NCI-H1092 (cell line): ENCODE results near the gene SLC43A3.
"Not testable (repeated sequence)": the region's sequence is repeated elsewhere in the genome, so short reads cannot be mapped to it uniquely, and the experiment has no call there.

ENCODE experiments used
- DNase-seq: peaks from one replicate; lab custom pipeline; 2025; lab: John Stamatoyannopoulos, UW

The SLC43A3 gene

DNA sequence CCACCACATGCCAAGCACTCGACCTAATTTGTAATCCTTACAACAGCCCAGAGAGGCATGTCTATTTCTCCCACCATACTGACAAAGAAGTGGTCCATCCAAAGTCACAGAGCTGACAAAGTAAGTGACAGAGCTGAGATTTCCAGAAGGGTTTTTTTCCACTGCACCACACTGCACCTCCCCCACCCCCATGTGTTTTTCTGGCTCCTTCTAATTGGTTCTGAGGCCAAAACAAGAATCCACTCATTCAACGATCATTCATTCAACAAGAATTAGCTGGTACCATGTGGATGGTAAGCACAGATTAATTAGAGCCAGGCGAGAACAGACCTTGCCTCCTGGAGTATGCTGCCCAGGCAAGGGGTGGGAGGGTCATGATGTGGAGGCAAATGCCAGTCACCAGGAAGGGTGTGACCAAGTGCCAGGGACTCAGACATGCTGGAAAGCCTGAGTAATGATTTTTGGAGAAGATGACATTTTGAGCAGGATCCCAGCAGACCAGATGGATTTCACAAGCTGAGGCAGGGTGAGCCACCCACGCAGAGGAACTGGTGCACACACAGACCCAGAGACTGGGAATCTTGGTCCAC is 21.6 kb downstream of the SLC43A3 start:
- no peak for DNase-seq

DNA sequence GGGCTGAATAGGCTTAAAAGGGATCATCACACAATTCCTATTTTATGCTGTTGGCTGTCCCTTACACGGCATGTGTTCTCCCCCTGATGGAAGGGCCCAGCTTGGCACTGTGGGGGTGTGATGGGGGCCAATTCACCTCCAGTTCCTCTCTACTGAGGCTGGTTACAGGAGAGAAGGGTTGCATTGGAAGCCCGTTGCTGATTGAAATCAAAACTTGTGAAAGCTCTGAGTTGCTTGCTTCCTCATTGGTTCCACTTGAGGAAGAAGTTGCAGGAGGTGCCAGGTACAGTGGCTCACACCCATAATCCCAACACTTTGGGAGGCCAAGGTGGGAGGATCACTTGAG is 23.1 kb downstream of the SLC43A3 start:
- DNase-seq, result no peak

DNA sequence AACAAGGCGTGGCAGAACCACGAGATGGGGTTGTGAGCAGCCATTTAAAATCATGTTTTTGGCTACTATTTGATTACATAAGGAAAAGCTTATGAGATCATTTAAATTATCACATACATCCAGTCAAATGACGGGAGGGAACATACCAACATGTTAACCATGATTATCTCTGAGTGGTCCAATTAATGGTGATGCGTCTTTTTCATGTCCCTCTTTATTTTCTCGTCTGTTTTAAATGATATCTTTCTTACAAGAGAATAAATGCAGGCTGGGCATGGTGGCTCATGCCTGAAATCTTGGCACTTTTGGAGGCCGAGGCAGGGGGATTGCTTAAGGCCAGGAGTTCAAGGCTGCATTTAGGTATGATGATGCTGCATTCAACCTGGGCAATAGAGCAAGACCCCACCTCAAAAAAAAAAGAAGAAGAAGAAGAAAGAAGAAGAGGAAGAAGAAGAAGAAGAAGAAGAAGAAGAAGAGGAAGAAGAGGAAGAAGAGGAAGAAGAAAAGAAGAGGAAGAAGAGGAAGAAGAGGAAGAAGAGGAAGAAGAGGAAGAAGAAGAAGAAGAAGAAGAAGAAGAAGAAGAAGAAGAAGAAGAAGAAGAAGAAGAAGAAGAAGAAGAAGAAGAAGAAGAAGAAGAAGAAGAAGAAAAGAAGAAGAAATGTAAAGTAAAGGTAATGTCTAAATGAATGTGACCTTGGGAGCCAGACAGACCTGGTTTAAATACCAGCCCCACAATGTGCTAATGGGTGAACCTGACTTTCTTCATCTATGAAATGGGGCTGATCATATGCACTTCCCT is 23.7 kb downstream of the SLC43A3 start:
- DNase-seq, result not testable (repeated sequence)

DNA sequence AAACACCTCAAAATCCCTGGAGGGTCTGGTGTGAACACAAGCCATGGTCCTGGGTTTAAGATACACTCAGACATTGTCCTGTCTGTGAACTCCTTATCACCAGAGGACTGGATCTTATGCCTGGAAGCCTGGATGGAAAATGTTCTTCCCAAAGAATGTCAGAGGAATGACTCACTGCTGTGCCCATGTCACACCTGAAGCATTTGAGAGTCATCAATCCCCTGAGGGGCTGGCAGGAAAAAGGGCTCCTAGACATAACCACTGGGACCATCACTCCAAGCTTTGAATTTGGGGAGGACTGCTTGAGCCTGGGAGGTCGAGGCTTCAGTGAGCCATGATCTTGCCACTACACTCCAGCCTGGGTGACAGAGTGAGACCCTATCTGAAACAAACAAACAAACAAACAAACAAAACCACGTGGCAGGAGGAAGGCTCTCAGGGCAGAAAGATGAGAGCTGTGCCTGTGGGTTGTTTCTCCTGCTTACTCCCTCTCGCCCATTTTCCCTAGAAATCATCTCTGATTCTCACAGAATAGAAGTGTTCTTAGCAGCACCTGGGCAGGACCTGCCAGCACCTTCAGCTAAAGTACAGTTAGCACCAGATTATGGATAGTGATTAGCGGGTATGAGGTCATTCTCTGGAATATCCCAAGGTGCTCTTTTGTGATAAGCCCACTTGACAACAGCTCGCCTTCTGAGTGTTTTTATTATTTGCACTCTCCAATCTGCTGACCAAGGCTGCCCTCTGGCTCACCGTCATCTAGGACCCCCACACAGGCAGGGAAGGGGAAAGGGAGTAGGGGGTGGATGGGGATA is 24.5 kb downstream of the SLC43A3 start:
- no peak for DNase-seq

DNA sequence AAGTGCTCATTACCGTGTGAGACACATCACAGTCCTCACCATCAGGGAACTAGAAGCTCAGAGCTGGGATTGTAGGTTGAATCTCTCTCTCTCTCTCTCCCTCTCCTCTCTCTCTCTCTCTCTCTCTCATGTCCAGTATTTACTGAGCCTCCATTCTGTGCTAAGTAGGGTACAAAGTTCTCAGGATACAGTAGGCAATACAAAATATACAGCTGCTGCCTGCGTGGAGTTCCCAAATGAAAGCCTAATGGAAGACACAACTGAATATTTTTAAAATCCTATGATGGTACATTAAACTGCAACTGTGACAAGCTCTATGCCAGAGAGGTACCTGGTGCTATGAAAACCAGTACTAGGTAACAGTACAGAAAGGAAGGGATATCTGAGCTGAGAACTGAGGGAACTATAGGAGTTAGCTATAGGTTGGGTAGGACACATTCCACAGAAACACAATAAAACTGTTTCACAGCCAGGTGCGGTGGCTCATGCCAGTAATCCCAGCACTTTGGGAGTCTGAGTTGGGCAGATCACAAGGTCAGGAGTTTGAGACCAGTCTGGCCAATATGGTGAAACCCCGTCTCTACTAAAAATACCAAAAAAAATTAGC is 26.8 kb downstream of the SLC43A3 start:
- no peak for DNase-seq

DNA sequence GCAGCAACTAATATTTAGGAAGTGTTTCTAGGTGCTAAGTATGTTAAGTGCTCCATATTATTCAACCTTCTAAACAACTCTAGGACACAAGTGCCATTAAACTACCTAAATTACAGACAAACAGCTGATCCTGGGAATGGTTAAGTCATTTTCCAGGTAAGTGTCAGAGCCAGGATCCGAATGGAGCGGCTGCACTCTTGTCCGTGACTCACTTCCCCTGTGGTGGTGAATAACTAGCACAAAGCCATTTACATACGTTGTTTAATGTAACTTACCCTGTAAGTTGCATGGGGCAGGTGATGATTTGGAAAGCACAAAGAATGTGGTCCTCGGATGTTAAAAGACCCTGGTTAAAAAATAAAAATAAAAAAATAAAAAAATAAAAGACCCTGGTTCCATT is 27.7 kb downstream of the SLC43A3 start:
- no peak for DNase-seq

DNA sequence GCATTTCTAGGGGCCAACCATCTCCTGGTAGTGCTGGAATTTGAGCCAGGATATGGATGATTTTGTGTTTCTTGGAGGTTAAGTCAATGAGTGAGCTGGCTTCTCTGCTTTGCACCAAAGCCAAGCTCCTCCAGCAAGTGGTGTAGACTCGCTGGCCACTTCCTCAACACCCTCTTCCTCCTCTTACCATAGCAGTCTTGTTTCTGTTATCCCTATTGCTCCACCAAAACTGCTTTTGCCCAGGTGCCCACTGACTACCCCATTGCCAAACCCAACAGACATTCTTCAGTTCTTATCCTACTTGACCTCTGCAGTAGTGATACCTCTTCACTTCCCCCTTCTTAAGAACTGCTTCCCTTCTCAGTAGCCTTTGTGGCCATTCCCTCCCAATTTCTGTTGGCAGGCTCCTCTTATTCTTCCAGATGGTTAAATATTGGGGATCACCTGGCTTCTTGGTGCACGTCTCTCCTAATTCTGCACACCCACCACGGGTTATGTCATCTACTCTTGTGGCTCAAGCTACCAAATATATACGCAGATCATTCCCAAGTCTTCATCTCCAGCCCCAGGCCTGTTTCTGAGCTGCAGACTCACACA is 29.4 kb downstream of the SLC43A3 start:
- no peak for DNase-seq

DNA sequence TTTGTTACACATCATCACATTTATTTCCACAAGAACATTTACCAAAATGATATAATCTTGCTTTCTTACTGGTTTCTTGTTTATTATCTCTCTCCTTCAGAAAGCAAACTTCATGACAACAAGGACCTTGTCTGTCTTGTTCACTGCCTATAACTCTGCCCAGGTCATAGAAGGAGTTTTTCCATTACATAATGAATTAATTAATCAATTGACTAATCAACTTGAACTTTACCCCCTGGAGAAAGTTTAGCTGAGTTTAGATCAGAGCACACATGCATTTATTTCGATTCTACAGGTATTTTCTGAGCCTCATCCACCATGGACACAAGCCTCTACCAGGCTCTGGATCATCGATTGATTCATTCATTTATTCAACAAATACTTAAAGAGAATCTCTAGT is 30.2 kb downstream of the SLC43A3 start:
- DNase-seq, result no peak

DNA sequence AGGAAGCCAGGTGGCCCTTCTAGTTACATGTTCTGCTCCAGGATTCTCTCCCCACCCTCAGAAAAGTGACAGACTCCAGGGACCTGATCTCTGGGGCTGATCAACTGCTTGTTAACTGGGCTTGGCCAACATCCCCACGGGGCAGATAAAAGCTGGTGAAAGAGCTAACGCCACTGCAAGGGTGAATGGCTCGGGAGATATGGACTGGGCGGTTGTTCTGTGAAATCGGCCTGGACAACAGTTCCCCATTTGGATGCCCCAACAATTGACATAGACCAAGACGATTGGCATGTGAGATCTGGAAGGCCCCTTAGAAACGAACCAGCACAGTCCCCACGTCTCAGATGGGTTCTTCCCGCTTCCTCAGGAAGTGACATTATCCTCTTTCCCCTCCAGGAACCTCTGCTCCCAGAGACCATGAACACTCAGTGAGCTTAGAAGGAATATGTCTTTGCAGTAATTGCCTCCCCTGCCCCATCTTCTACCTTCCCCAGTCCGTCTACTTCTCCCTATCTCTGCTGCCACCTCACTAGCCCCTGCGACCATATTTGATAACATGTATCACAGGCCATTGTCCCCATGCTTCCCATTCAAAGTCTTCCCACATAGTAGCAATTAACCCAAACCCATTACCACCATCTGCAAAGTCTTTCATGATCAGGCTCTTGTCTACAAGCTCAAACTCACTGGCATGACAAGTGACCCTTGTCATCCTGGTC is 30.9 kb downstream of the SLC43A3 start:
- no peak for DNase-seq

DNA sequence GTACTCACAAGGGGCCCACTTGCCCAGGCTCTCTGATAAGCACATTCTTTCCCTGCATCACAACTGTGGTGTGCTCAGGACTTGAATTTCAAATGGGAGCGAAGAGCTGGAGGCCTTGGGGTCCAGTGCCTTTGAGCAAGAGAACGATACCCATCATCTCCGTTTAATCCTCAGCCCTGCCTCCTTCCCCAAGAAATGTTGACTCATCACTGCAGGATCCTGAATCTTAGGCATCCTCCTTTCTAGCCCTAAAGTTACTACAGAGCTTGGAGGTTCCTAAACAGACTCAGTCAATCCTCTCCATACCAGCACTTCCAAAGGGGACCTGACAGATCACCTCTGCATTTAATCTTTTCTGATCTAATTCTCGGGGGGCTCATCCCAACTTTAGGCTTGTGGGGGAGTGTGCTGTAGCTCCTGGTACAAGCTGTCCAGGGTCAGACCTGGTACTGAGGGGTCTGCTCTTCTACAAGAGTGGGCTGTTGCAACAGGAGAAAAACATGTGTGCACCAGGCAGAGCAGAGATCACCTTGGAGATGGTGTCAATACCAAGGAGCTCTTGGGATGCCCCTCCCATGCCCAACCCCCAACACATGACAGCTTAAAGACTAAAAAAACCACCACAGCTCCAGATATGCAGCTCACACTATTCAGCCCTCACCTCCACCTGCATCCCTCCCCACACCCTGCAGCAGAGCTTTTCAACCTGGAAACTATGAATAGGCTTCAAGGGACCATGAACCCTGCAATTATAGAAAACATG is 32.5 kb downstream of the SLC43A3 start:
- DNase-seq, result no peak

DNA sequence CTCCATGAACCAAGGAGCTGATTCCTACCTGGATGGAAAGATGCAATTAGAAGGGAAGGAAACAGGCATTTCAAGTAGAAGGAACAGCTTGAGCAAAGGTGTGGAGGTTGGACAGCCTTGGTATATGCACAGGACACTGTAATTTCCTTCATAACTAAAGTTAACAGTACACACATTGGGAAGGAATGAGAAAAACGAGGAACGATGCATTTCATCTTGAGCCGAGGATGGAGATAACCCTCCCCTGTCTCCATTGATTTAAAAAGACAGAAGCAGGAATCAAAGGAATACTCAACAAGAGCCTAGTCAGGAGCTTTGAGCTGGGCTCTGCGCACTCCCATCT is 34.2 kb downstream of the SLC43A3 start:
- DNase-seq, result no peak

DNA sequence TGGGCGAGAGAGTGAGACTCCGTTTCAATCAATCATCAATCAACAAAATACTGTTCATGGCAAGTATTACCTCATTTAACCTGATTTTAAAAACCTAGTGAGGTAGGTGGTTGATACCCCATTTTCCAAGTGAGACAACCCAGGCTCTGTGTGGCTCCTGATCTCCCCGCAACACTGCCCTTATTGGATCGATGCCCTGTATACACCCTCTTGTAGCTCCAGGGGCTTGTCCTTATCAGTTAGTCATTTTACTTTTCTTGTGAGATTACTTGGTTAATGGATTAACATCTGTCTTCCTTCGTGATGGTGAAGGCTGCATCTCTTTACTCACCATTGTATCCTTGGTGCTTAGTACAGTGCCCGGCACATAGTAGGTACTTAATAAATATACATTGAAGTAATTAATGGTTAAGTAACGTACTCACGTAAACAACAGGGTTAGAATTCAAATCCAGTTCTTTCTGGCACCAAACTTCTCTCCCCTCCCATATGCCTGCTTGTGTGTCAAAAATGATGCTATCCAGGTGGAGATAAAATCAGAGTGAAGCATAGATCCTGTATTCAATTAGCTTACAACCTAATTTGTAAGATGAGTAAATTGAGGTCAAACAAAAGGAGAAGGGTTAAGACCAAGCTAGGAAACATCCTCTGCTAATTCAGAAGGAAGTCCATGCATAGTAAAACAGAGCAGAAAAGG is 34.7 kb downstream of the SLC43A3 start:
- DNase-seq, result no peak

DNA sequence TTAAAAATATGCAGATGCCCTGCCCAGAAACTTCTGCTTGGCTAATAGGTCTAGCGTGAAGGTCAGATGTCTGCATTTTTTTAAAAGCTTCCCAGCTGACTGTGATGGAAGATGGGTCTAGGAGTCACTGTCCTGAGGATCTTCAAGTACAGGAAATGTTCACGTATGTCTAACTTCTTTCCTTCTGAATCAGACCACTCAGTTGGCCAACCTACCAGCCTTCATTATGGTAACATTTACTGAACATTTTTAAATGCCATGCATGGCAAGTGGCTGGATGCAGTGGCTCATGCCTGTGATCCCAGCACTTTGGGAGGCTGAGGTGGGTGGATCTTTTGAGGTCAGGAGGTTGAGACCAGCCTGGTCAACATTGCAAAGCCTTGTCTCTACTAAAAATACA is 35.4 kb downstream of the SLC43A3 start:
- no peak for DNase-seq

DNA sequence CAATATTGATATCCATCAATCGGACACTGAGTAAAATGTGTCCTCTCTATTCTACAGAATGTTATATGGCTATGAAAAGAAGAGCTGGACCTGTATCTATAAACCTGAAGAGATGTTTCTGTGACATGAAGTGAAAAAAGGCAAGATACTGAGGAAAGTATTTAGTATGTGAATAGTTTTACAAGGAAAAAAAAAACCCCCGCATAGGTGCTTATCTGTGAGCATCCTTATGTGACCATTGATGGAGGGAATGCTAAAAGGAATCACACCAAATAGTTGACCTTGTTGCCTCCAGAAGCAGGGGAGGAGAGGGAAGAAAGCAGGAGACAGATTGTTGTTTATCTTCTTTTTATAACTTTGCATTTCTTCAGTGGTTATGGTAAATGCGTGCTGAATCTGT is 35.8 kb downstream of the SLC43A3 start:
- DNase-seq, result no peak

DNA sequence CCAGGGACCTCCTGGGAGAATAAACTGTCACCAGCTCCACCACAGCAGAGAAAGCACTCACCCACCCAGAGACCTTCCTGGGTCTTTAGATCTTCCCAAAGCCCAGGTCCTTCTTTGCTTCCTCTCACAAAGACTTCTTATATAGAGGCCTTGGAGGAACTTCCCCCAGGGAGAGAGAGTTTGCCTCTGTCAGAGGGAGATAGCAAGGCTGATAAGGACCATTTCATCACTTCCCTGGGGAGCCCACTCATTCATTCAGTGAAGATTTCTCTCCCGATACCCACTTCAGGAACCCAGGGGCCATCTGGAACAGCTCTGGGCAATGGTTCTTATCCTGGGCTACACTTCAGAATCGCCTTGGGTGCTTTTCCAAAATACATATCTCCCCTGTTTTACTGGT is 36.4 kb downstream of the SLC43A3 start, which contains the start of gene PRG2:
PRG2 (minus strand) TSS at position 116 of the 400 bp plus-strand sequence. CDS start 706 bp downstream, outside the sequence.
- DNase-seq, result no peak

DNA sequence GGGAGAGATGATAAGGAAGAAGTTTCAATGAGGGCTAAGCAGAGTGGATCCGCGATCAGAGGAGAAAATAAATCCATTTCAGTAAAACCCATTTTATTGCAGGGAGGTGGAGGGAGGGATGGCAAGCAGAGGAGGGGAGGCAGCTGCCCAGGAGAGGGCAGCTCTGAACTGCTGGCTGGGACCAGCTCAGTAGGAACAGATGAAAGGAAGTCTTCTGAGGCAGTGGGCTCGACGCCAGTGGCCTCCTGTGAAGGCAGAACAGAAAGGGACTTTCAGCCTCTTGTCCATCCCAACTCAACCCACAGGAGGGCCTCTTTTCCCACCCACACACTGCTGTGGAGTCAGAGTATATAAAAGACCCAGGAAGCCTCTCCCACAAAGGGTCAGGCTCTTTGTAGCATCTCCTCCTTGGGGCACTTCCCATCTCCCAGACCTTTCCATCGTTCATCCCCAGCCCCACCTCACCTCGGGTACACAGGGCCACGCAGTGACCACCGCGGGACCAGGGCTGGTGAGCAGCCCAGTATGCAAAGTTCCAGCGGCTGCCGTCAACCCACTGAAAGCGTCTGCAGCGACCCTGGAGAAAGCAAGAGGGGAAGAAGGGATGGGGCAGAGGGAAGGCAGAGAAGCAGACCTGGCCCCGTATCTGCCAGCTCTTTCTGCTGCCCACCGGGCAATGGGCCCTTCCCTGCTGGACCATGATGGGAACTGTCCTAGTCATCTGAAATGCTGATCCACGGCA is 39.5 kb downstream of the SLC43A3 start:
- no peak for DNase-seq

DNA sequence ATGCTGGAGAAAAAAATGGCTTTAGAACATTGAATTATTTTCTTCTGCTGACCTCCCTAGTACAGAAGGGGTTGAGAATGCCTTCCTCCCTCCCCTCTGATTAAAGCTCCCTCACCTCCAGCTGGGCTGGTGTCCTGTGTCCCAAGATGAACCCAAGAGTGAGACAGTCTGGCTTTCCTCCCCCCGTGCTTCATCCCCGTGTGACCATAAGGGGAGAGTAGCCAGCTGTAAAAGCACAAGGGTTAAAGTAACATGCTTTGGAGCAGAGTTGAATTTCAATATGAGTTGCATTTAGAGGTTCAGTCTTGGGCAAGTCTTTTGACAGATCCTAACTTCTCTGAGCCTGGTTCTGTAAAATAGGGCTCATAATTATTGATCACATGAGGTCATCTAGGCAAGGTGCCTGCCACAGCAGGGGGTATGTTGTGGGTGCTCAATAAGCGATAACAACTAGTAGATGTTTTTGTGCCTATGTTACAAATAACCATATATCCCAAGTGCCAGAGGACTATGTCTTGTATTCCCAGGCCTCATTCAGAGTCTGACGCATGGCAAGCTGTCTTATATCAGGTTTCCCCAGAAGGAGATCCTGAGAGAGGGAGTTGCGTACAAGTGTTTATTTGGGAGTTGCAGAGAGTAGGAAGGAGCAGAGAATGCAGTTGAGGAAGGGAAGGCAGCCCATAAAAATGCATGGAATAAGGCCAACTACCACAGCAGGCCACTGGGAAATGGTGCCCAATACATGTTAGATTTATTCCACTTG is 40.6 kb downstream of the SLC43A3 start:
- DNase-seq, result no peak

DNA sequence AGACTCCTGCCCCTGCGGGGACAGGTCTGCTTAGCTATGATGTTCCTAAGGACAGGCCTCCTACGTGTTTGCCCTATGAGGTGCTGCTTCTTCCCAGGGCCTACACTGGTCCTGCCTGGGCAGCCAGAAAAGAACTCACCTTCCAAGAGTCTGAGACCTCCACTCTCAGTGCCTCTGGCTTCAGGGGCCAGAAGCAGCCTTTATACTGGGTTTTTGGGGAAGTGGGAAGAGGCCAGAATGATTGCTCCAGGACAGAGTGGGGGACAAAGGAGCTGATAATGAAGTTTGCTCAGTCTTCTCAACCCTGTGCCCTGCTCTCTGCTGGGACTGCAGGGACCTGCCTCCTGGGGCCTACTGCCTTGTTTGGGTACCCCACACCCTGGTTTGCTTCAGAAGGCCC is 45.9 kb downstream of the SLC43A3 start, which contains the start of gene PRG3:
PRG3 (minus strand) TSS at position 176 of the 400 bp plus-strand sequence. CDS start 442 bp downstream, outside the sequence.
- DNase-seq, result no peak

DNA sequence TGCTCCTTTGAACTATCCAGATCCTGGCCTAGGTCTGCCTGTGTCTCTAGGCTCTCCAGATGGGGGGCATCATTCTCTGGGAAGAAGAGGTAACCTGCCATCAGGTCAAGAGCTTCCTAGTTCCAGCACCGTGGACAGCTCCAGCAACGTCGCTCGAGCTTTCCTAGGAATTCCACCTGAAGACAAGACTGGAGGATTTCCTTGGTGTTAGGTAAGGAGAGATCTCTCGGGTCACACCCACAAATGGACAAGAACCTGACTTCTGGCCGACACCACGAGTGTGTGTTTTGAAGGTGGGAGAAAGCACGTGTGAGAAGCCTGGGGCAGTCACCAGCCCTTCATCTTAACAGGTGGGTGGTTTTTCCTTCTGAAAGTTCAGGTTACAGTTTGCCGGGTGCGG is 47.2 kb downstream of the SLC43A3 start:
- DNase-seq, result no peak
